Measurements from ENCODE around the gene OR52I2. TPM values are rescaled to one million over a fixed set of nuclear protein-coding genes. Genes with fewer than 3 reads are reported as not detected.
A peak's percentile ranks its signal among the peaks of the same experiment; 100 is the strongest.

OR52I2 gene
- total RNA-seq, 1 experiment from 2014 or later, result not detected

GRCh38 chr11:4607781-4608666 is 26.5 kb downstream of the OR52I2 start, which contains the start of gene TRIM68:
Gene TRIM68 (minus strand): TSS chr11:4608231. CDS start chr11:4605504, 2,727 bp downstream.
- DNase-seq (ENCODE audit: low read depth), result peak; percentile 97

DNA sequence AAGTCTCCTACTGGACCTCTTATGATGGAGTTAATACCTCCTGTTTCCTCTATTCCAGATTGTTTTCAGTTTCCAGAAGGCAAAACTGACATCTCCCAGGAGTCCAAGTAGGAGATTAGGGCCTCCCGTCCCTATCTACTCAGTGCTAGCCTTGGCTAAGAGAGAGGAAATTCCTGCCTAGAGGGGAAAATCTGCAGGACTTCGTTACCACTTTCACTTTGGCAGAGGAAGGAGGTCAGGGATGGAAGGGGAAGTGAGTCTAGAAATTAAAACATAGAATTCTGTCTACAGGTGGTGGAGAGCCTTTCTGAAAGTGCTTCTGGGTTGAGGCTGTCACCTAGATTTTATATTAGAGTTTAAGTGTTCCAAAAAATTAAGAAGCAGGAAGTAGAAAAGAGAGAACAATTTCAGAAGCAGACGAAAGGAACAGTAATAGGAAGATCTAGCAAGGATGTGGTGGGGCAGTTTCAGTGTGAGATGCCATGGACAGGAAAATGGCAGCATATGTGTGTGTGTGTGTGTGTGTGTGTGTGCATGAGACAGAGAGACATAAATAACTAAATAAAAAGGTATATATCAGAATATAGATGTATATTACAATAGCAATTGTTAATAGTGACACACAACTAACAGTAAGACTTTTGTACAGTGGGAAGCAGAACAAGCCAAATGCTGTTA is 28.9 kb downstream of the OR52I2 start:
- no peak for DNase-seq (ENCODE audit: low read depth)

- DNase-seq (ENCODE audit: low read depth), result no peak
Observed at GRCh38 chr11:4611986-4612385, 30.4 kb downstream of the OR52I2 start.

DNA sequence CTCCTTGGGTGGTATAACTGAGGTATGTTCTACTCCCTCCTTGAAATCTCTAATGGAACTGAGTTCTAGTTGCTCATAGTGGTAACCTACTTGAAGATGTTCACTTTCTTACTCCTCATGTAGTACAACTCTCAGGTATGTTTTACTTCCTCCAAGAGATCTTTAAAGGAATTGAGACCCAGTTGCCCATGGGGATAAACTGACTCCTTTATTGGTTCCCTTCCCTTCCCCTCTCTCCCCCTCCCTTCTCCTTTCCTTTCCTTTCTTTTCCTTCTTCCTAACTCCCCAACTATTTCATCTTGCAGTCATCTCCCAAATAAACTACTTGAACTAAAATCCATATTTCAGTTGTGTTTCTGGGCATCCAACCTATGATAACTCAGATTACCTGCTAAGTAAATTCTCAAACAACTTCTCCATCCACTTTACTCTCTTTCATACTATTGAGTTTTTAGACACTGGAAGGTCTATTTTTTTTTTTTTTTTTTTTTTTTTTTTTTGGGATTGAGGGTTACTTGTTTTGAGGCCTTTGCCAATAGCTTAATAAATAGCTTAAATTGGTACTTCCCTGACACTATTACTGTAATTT is 34.4 kb downstream of the OR52I2 start:
- no peak for DNase-seq (ENCODE audit: low read depth)

- no peak for DNase-seq (ENCODE audit: low read depth)
Observed at GRCh38 chr11:4619514-4619913, 38.0 kb downstream of the OR52I2 start.

DNA sequence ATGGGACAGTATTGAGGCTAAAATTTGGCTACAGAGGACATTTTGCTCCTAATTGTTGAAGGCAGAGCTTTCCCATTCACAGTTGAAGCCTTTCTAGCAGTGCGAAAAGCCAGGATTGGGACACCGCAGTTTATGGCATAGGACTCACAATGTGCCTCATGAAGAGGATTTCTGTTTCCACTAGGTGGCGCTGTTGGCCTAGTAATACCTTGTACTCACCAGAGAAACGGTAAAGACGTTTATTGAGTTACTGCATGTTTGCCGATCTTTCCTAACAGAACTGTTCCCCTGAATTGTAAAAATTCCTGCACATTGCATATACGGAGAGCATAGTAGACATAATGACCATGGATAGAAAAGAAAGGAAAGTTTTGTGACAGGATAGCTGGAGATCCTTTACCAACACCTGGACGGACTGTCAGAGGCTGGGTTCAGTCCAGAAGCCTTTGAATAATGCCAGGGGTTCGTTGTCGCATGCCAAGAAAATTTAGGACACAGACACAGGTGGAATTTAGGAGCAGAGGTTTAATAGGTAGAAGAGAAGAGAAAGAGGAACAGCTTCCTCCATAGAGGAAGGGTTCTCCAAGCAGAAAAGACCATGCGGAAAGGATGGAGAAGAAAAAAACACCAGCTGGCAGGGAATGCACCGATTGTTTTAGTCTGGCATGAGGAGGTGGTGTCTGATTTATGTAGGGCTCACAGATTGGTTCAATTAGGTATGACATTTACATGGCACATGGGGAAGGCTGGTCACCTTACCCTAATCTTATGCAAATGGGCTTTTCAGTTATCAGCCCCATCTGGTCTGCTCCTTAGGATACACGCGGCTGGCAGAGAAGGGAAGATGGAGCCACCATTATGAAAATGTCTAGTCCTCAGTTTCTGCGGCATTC is 44.9 kb downstream of the OR52I2 start:
- DNase-seq (ENCODE audit: low read depth), result peak; percentile 46

DNA sequence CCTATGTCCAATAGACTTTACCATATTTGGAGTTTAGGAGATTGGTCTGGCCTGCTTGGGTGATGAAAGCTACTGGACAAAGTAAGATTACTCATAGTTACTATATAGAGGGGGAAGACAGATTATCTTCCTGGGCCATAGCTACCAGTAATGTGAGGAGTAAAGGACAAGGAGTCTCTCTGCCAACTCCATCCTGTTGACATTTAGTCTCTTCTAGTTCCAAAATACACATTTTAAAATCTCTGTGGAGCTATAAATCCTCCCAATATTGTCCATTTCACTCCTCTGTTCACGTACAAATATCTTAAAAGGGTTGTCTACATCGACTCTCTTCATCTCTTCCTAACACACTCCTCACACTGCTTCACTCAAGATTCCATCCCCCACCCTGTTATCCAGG is 54.6 kb downstream of the OR52I2 start:
- no peak for DNase-seq (ENCODE audit: low read depth)

GRCh38 chr11:4636962-4637661 is 55.6 kb downstream of the OR52I2 start, which contains the start of gene OR51D1:
Gene OR51D1 (plus strand): TSS chr11:4637477. CDS start chr11:4639791, 2,314 bp downstream.
- peak; percentile 60 for DNase-seq (ENCODE audit: low read depth)

- DNase-seq (ENCODE audit: low read depth), result no peak
Observed at GRCh38 chr11:4637662-4638047, 56.1 kb downstream of the OR52I2 start.

DNA sequence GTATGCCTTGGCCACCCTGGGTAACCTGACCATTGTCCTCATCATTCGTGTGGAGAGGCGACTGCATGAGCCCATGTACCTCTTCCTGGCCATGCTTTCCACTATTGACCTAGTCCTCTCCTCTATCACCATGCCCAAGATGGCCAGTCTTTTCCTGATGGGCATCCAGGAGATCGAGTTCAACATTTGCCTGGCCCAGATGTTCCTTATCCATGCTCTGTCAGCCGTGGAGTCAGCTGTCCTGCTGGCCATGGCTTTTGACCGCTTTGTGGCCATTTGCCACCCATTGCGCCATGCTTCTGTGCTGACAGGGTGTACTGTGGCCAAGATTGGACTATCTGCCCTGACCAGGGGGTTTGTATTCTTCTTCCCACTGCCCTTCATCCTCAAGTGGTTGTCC is 58.4 kb downstream of the OR52I2 start:
- no peak for DNase-seq (ENCODE audit: low read depth)

GRCh38 chr11:4641501-4641900 is 60.0 kb downstream of the OR52I2 start:
- DNase-seq (ENCODE audit: low read depth), result no peak

DNA sequence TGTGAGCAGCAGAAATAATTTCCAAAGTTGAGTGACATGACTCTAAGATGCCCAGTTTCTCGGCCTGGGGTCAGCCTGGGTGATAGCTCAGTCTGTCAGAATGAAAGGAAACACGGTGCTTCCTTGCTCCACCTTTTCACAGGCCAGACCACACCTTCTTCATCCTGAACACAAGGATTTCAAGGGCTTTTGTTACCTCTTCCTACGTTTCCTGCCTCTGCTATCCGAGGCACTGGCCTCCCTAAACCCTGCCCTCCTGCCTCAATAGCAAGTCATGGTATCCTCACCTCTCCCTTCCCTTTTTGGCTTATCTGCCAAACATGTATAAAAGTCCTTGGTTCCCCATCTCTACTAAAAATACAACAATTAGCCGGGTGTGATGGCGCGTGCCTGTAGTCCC is 60.5 kb downstream of the OR52I2 start:
- no peak for DNase-seq (ENCODE audit: low read depth)

Other genes with a start within 250 kb of the OR52I2 start
- not detected in 2 replicates for gene OR52B4, start 213.4 kb upstream of the OR52I2 start, total RNA-seq (2014; rRNA removed; shearing (Covaris generic))
- 28.8 and 30.5 TPM in 2 replicates for gene TRIM21, start 188.0 kb upstream of the OR52I2 start, total RNA-seq (2014; rRNA removed; shearing (Covaris generic))
- not detected in 2 replicates for gene OR52K2, start 132.4 kb upstream of the OR52I2 start, total RNA-seq (2014; rRNA removed; shearing (Covaris generic))
- not detected in 2 replicates for gene OR52K1, start 99.1 kb upstream of the OR52I2 start, total RNA-seq (2014; rRNA removed; shearing (Covaris generic))
- gene OR52M1, start 36.6 kb upstream of the OR52I2 start, total RNA-seq (2014; rRNA removed; shearing (Covaris generic)), result not detected in 2 replicates
- not detected in 2 replicates for gene OR52I1, start 12.3 kb downstream of the OR52I2 start, total RNA-seq (2014; rRNA removed; shearing (Covaris generic))
- gene TRIM68, start 26.5 kb downstream of the OR52I2 start, total RNA-seq (2014; rRNA removed; shearing (Covaris generic)), result 7.7 and 8.3 TPM in 2 replicates
- not detected in 2 replicates for gene OR51D1, start 55.7 kb downstream of the OR52I2 start, total RNA-seq (2014; rRNA removed; shearing (Covaris generic))
- not detected in 2 replicates for gene OR51E1, start 62.2 kb downstream of the OR52I2 start, total RNA-seq (2014; rRNA removed; shearing (Covaris generic))
- not detected in 2 replicates for gene OR51E2, start 116.1 kb downstream of the OR52I2 start, total RNA-seq (2014; rRNA removed; shearing (Covaris generic))
- gene MMP26, start 123.0 kb downstream of the OR52I2 start, total RNA-seq (2014; rRNA removed; shearing (Covaris generic)), result not detected in 2 replicates
- gene OR51F1, start 188.2 kb downstream of the OR52I2 start, total RNA-seq (2014; rRNA removed; shearing (Covaris generic)), result not detected in 2 replicates
- not detected in 2 replicates for gene OR52R1, start 222.6 kb downstream of the OR52I2 start, total RNA-seq (2014; rRNA removed; shearing (Covaris generic))
- gene OR51F2, start 239.6 kb downstream of the OR52I2 start, total RNA-seq (2014; rRNA removed; shearing (Covaris generic)), result not detected in 2 replicates

All from HT1080 (cell line).